ENCODE results near the gene PRKAA2.

Gene PRKAA2

DNA sequence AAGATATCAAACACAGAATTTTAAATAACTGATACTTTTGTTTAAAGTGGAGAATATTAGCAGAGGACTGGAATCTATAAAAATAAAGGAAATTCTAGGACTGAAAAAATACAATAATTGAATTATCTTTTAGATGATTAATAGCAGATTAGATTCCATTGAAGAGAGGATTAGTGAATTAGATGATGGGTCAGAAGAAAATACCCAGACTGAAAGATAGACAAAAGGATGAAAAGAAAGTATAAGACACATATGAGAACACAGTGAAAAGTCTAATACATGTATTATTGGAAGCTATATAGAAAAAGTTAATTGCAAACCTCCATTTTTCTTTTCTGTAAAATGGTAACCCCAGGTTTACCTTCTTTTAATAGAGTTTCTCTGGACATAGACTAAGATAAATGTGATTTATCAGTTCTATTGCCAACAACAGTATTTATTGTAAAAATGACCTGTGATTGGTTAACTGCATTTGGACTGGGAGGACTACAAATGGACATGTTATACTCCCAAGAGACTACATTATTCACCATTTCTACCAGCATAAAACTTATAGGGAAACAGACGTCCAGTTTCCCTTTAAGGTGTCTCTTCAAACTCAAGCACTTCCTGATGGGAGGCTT lies 11.0 kb downstream of the PRKAA2 start:
- DNase-seq: no peak

DNA sequence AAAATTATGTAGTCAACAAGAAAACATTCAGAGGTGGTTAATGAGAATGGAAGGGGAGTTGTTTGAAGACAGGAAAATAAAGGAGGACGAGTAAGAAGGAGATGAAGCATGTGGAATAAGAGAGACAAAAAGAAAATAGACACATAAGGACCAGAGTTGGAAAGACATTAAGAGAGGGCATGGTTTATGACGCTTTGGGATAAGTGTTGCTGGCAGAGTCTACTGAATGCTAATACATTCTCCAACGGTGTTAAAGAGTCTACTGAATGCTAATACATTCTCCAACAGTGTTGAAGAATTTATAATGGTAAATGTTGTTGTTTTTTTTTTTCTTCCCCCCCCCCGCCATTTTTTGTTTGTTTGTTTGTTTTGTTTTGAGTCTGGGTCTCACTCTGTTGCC lies 13.1 kb downstream of the PRKAA2 start:
- DNase-seq: no peak

DNA sequence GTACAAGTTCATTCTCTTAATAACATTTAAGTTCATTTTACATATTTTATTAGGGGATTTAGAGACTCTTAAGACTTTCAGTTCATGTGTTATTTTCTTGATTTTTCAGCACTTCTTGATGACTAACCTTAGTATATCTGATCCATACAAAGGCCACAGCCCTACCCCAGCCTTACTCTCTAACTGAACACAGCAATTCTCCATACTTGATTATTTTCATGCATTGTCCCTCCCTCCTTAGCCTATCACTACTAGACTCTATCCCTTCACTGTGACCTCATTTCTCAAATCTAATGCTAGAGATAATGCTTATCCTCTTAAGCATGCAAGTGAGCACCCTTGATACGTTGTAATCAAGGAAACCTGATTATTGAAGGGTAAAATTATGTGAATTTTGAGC lies 15.2 kb downstream of the PRKAA2 start:
- DNase-seq: no peak

DNA sequence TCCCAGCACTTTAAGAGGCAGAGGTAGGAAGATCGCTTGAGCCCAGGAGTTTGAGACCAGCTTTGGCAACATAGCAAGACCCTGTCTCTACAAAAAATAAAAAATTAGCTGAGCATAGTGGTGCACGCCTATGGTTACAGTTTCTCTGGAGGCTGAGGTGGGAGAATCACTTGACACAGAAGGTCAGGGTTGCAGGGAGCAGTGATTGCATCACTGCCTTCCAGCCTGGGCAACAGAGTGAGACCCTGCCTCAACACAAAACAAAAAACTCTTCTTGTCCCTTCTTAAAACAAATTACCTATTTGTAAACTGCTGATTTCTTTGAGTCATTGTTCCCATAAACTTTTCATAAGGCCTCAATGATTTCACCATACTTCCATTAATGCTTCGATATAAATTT lies 18.7 kb downstream of the PRKAA2 start:
- DNase-seq: no peak

DNA sequence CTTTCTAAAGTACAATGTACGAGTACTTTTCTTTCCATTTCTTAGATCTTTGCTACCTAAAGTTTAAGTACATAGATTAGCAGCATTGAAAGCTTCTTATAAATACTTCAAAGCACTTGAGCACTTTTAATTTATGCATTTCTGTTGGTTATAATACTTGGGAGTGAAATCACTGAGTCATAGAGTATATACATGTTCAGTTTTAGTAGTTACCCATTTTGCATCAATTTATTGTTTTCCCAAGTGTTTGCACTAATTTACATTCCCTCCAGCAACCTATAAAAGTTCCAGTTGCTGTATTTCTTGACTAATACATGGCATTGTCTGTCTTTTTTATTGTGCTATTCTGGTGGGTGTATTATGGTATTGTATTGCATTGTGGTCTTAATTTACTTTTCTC lies 20.3 kb downstream of the PRKAA2 start:
- no peak for DNase-seq

DNA sequence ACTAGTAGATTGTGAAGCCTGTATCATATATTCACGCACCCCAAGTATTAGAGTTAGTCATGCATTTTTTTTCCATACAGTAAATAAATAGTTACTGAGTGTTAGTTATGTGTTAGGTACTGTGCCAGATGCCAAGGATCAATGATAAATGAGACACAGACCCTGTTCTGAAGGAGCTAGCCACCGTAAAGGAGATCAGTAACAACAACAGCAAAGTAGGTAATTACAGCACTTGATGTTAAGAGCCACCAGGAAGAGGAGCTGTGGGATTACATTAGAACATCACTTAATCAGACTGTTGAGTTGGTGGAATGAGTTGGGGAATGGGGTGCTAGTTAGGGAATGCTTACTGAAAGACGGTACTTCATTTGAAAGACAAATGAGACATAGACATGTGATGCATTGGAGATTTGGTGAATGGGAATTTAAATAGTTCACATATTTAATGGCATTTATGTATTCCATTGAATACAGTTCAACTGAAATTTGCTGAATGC lies 21.0 kb downstream of the PRKAA2 start:
- no peak for DNase-seq

DNA sequence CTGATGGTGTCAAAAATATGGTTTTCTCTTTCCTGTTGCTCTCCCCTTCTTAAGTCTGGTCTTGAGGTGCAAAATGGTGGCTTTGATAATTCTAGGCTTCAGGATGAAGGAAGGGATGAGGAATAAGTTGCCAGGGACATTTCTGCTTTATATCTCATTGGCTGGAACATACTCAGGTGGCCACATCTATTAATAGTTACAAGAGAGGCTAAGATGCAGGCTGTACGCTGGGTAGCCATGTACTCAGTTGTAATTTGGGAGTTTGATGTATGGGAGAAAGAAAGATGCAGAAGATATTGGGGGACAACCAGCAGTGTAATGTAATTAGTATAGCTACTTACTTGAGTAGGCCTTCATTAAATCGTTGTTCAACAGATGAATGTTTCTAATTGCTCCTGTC lies 25.2 kb downstream of the PRKAA2 start:
- no peak for DNase-seq

DNA sequence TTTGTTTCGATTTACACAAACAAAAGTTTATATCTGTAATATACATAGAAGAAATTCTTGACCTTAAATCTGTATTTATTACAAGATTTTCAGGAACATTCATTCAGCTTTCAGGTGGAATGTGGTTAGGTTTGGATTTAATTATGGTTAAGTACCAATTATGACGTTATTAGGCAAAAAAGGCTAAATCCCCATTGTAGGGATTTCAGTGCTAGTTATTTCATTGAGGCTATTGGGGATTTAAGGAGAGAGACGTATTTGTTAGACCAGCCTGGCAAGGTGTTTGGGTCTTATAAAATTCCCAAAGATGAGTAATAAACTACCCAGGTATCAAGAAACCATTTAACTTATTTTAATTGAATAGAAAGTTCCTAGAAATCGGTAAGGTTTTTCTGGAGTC lies 26.0 kb downstream of the PRKAA2 start:
- no peak for DNase-seq

DNA sequence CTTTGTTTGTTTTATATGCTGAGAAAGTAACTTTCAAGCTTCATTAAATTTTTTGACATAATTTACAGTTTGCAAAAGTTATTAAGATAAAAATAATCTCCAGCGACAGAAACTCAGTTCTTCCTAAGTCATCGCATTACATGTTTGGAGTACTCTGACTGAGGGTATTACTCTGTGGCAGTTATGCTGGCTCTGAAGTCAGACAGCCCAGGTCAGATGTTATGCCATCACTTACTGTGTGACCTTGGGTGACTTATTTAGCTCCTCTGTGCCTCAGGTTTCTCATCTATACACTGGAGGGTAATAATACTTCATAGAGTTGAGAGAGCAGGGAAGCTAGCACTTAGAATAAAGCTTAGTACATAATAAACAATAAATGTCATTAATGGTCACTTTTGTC lies 26.4 kb downstream of the PRKAA2 start:
- no peak for DNase-seq

DNA sequence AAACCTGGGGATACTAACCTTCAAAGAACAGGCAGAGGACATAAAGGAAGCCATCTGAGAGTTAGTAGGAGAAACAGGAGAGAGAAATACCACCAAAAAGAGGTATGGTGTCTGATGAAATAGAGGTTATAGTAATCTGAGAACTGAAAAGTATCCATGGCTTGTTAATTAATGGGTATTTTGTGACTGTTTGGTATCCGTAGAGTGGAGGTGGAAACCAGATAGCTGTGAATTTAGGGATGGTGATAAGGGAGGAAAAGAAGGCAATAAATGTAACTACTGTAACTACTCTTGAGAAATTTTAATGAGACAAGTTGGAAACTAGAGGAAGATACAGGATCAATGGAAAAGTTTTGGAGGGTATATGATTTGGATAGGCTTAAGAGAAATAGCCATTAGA lies 27.5 kb downstream of the PRKAA2 start:
- DNase-seq: no peak

DNA sequence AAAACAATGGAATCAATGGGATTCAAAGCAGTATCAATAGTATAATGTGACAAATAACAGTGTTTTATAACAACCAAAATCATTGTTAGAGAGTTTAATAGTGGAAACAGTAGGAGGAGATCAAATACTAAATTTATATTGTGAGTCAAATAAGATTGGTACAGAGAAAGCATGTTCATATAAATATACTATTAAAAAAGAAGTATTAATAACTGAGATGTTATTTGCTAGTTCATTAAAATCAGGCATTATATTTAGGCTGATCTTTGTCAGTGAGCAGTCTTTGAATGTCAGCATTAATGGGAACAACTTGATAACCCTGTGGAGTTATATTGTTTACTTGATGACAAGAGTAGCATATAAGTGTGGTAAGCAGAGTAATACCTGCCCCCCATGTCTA lies 30.6 kb downstream of the PRKAA2 start:
- no peak for DNase-seq

DNA sequence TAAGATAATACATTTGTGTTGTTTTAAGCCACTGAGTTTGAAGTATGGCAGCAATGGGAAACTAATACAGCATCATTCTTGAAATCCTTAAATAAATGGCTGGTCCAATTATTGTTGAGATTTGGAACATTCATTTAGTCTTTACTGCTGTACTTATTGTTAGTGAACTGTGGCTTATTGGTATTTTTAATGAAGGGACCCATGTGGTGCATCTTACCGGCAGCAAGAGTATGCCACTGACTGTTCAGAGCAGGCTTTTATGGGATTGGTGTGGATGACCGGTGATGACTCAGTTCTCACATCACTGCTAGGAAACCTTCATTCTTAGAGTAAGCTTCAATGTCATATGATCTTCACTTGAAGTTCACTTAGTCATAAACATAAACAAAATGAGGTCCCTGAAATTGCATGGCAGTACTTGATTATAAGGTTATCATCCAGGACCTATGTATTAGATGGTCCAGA lies 31.5 kb downstream of the PRKAA2 start:
- no peak for DNase-seq

DNA sequence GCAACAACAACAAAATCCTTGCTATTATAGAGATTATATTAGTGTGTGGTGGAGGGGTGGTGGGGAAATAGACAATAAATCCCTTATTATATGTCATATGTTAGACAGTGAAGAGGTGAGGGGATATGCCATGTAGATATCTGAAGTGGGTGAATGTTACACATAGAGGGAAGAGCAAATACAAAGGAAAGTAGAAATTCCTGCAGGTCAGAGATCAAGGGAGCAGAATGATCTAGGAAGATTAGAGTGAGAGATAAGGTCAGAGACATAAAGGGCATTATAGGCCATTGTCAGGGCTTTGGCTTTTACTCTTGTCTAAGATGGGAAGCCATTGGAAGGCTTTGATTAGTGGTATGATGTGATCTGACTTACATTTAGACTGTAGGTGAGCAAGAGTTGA lies 38.5 kb downstream of the PRKAA2 start:
- no peak for DNase-seq

DNA sequence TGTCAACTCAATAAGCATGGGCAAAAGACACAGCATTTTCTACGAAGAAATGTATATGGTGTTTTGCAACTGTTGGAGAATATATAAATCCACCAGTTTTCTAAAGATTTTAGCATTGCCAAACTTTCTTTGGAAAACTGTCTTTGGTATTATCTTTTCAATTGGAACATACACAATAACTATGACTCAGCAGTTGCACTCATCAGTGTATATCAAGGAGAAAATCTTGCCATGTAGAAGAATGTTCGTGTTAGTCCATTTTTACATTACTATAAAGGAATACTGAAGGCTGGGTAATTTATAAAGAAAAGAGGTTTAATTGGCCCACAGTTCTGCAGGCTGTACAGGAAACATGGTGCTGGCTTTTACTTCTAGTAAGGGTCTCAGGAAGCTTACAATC lies 41.1 kb downstream of the PRKAA2 start:
- DNase-seq: no peak

DNA sequence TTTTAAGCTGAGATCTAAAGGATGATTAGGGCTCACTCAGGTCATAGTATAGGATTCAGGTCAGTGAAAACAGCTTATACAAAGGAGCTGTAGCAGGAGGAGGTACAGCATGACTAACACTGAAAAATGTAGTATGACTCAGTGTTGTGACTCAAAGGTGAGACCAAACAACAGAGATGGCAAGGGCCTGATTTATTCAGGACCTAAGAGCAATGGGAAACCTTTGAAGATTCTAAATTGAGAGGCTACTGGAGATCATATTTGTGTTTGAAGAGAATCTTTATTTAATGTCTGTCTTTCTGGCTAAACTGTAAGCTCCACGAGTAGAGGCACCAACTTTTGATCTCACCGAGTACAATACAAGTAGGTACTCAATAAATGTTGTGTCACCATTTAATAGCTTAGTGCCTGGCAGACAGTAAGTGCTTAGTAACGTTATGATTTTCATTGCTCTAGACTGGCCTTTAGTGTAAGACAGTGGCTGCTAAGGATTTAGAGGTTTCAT lies 43.5 kb downstream of the PRKAA2 start:
- no peak for DNase-seq

DNA sequence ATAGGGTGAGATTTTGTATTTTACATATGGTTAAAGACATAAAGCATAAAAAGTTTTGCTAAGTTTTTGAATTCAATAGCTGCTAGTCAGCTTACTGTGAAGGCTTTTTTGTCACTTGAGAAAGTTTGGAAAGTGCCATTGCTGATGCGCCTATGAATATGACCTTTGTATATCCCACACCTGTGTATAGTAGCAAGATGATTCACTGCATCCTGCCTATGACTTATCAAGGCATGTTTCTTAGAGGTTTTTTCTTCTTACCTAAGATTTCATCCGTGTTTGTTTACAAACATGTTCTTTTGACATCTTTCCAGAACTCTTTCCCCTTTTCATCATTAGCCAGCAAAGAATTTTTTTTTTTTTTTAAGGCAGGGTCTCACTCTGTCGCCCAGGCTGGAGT lies 51.5 kb downstream of the PRKAA2 start:
- no peak for DNase-seq

DNA sequence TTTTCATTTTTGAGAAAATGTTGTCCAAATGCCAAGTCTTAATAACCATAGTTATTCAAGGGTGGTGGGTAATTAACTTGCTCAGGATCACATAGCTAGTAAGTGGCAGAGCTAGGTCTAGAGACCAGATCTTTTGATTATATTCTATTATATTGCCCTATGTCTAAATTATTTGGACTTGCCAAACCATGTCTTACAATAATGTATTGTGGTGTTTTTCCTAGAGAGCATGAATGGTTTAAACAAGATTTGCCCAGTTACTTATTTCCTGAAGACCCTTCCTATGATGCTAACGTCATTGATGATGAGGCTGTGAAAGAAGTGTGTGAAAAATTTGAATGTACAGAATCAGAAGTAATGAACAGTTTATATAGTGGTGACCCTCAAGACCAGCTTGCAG lies 58.6 kb downstream of the PRKAA2 start:
- DNase-seq: no peak

DNA sequence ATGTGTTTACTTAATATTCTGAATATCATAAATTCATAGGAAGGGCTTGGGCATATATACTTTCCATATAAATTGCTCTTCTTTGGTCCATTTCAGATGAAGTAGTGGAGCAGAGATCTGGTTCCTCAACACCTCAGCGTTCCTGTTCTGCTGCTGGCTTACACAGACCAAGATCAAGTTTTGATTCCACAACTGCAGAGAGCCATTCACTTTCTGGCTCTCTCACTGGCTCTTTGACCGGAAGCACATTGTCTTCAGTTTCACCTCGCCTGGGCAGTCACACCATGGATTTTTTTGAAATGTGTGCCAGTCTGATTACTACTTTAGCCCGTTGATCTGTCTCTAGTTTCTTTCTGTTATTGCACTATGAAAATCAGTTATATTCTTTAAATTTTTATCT lies 62.3 kb downstream of the PRKAA2 start:
- no peak for DNase-seq

DNA sequence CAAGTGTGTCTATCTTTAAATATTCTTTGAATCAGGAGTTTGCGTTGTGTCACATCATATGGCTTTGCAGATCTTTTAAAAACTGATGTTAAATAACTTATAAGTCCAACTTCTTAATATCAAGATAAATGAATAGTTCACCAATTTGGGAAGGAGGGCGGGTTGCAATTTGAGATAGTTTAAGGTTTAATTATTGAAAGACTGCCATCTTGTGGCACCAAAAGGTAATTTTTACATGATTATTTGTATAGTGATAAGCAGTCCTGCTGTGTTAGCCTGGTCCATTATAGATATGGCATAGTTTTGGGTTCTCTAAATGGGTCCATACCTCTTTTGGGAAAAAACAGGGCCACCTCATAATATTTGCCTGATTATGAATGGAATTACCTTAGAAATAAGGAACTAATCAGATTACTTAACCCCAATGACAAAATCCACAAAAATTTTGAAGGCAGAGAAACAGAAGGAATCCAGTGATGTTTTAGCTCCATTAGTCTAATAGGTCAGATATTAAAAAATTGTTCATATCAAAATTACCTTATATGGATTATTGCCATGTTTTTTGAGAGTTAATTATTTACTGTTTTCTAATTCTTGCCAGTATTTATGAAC lies 64.3 kb downstream of the PRKAA2 start:
- DNase-seq: peak; percentile 62

DNA sequence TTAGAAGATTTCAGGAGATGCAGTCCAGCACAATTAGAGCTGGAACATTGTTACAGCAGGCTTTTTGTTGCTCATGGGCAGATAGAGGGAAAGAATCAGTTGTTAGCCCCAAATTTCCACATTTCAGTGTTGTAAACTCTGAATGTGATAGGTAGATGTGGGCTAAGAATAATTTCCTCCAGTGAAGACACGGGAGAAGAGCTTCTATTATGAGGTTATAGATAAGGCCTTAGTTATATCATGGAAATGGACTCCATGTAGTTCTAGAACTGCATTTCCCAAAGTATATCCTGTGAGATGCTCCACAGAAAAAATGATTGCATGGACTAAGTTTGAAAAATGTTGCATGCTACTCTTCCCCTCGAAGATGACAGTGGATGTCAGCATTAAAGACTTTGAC lies 64.9 kb downstream of the PRKAA2 start:
- no peak for DNase-seq

DNA sequence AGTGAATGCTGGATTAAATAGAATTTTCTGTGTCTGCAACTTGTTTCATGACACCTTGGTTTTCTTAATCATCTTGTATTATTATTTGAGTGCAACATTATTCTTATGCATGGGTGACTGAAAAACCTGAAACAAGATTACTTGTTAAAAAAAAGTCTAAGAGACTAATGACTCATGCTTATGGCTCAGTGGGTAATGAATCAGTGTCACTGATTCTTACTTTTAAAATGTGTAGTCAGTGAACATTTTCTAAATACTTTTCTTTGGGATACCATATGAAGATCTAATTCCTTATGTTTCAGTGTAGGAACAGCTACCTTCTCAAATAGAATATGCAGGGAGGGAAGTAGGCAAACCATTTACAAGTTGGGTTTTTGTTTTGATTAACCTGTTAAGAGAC lies 65.5 kb downstream of the PRKAA2 start:
- DNase-seq: no peak

DNA sequence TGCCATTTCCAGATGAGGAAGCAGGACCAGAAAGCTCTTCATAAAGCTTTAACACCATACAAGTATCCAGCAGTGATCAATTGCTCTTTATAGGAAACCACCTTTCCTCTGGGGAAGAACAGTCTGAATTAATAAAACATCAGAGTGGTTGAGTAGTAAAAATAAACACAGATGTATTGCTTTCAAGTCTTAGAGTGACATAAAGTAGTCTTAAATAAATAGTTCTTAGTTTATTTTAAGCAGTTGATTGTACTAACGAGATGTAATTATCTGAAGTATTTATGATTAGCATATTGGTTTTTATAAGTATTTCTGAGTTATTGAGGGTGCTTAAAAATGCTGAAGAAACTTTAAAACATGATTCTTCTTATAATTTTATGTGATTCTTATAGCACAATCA lies 67.0 kb downstream of the PRKAA2 start:
- DNase-seq: no peak

DNA sequence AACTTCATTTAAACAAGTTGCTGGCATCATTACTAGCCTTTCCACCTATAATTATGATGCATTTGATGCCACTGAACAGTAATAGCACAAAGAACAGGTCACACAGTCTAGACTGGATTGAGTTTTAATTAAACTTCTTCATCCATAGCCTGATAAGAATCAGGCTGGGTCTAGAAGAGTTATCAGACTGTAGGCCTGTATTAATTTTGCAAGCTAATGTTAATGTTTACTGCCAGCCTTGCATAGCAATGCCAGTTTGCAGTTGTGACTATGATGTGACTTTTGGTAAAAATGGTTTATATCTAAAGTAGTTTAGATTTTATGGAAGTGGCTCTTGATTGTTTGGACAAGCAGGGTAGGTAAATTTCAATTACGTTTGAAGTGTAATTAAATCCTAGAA lies 68.0 kb downstream of the PRKAA2 start:
- no peak for DNase-seq

DNA sequence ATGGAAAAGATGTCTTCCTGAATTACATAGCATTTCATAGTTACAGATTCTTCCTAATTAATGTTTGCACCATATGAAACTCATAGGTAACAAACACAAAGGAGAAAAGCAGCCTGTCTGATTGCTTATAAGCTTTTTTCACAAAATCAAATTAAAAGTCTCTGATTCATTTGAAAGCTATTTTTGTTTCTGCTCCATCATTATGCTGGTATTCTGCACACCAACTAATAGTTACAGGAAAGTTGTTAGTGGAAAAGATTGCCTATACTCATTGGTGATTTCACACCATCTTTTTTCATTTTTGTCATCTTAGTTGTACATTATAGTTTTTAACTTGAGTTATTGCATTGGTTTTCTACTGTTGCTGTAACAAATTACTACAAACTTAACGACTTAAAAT lies 70.0 kb downstream of the PRKAA2 start:
- DNase-seq: no peak

DNA sequence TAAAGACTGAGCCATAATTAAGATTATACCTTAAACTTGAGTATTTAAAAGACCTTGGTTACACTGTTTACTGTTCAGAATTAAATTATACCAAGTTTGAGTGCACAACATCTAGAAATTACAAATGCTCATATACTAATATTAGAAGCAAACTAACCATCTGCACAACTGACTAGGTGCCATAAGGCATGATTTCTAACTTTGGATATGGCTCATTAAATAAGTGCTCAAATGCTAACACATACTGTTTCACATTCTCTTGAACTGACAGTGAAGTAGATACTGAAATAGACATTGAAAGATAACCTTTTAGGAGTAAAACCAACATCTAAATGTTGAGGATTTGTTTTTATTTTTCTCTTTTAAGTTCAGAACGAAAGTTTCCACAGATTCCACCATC lies 74.1 kb downstream of the PRKAA2 start:
- no peak for DNase-seq
